Breast epithelium (tissue), 3 donors: ENCODE measurements around the gene REM2.

Experiments used
- CTCF ChIP-seq, 3 donors: fragments of 450-650 bp; IDR thresholded peaks; one replicate each; pipeline ENCODE4 v1.5.1; 2016 to 2017; ENCODE audit warnings: antibody characterized with exemption in 3 of 3, mild to moderate bottlenecking in 3 of 3, moderate library complexity in 3 of 3
- POLR2AphosphoS5 ChIP-seq, 3 donors: sonication (generic); formaldehyde crosslinking; IDR thresholded peaks; one replicate each; pipeline ENCODE4 v1.6.1; 2017; ENCODE audit warnings: antibody characterized with exemption in 3 of 3

DNA sequence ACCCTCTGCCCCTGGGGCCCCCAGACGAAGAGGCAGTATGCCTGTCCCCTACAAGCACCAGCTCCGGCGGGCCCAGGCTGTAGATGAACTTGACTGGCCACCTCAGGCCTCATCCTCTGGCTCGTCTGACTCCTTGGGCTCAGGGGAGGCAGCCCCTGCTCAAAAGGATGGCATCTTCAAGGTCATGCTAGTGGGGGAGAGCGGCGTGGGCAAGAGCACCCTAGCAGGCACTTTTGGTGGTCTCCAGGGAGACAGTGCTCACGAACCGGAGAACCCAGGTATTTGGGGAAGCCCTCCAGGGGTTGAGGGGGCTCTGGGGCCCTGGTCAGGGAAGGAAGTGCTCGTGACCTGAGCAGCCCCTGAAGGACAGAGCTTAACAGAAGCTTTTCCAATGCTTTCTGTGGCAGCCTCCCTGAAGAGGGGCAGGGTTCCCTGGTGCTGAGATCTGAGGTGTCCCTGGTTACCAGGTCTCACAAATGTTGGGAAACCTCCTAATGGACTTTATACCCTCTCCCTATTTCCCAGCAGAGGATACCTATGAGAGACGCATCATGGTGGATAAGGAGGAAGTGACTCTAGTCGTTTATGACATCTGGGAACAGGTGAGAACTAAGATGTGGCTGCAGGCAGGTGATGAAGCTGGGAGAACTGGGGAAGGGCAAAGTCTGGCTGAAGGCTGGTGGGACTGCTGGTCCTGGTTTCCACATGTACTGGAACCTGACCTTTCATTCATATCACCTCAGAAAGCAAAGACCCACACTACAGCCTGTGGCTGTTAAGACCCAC is 1.9 kb downstream of the REM2 start:
- TF ChIP-seq POLR2AphosphoS5 (IDR thresholded peaks at IDR 0.05) (no peak), CTCF (IDR thresholded peaks at IDR 0.05) (no peak)
